H1 (cell line): Measurements from ENCODE around the gene PRRG4. TPM values are rescaled to one million over a fixed set of nuclear protein-coding genes. Genes with fewer than 3 reads are reported as not detected.

Experiments used
- CTCF ChIA-PET: fragments of 300-600 bp; sonication (Branson Sonifier 250); formaldehyde crosslinking; loops from one replicate; lab custom pipeline; 2021; ENCODE audit not compliant: partially characterized antibody; lab: Charles Lee
- POLR2A ChIA-PET: fragments of 300-600 bp; sonication (Branson Sonifier 250); formaldehyde crosslinking; loops from one replicate; lab custom pipeline; 2021; ENCODE audit warnings: inconsistent platforms; ENCODE audit not compliant: partially characterized antibody; lab: Charles Lee
- DNase-seq, 2 experiments: peaks; one replicate each; pipeline versions ENCODE4 v3.0.0 to v3.0.0-alpha.2; 2010 to 2022; ENCODE audit warnings: low spot score in 2 of 2, low read depth in 1 of 2, mixed read lengths in 1 of 2
- FAIRE-seq: peaks from 2 replicates; lab custom pipeline; 2011; peaks lifted over from hg19 to GRCh38; lab: Jason Lieb, UNC
- H2AFZ ChIP-seq: 2 replicates; pipeline ENCODE4 v1.8.1; 2012; ENCODE audit warnings: low read length, inconsistent platforms
- H2AK5ac ChIP-seq: 2 replicates; pipeline ENCODE4 v1.6.1; 2013; ENCODE audit warnings: low read depth, low read length
- H2BK120ac ChIP-seq: replicated peaks from 2 replicates; pipeline ENCODE3; 2013; ENCODE audit warnings: low read depth, low read length, inconsistent platforms
- H2BK12ac ChIP-seq: 2 replicates; pipeline ENCODE4 v1.6.1; 2013; ENCODE audit warnings: low read depth, low read length
- H2BK15ac ChIP-seq: 2 replicates; pipeline ENCODE4 v1.6.1; 2013; ENCODE audit warnings: low read length
- H2BK20ac ChIP-seq: 2 replicates; pipeline ENCODE4 v1.6.1; 2013; ENCODE audit warnings: low read length
- H2BK5ac ChIP-seq: 2 replicates; pipeline ENCODE4 v1.6.1; 2013; ENCODE audit warnings: low read depth, low read length
- H3K14ac ChIP-seq: 2 replicates; pipeline ENCODE4 v1.6.1; 2013; ENCODE audit warnings: inconsistent platforms; ENCODE audit not compliant: insufficient read length
- H3K18ac ChIP-seq: 2 replicates; pipeline ENCODE4 v1.6.1; 2013; ENCODE audit warnings: low read length; ENCODE audit errors: extremely low read depth
- H3K23ac ChIP-seq: 2 replicates; pipeline ENCODE4 v1.6.1; 2013; ENCODE audit warnings: inconsistent platforms; ENCODE audit not compliant: insufficient read length
- H3K23me2 ChIP-seq: 2 replicates; pipeline ENCODE4 v1.6.1; 2013; ENCODE audit warnings: low read depth, low read length
- H3K27ac ChIP-seq: 2 replicates; pipeline ENCODE4 v1.6.1; 2011; ENCODE audit warnings: low read depth, low read length, inconsistent platforms
- H3K27me3 ChIP-seq, 4 experiments: replicated peaks in 1 of 4; 1 replicate in 1 of 4; 2 replicates in 3 of 4; pipeline versions ENCODE4 v1.6.1 to v1.8.1; 2011 to 2013; ENCODE audit warnings: low read length in 3 of 4, mild to moderate bottlenecking in 3 of 4, inconsistent platforms in 2 of 4, mixed read lengths in 2 of 4, moderate library complexity in 1 of 4; ENCODE audit not compliant: control insufficient read depth in 3 of 4, insufficient read depth in 3 of 4; ENCODE audit errors: extremely low read depth in 1 of 4
- H3K36me3 ChIP-seq, 4 experiments: 2 replicates each; pipeline versions ENCODE4 v1.6.1 to v1.8.1; 2011 to 2013; ENCODE audit warnings: mild to moderate bottlenecking in 4 of 4, low read length in 3 of 4, moderate library complexity in 2 of 4, control low read depth in 1 of 4, inconsistent platforms in 1 of 4; ENCODE audit not compliant: insufficient read depth in 4 of 4, control insufficient read depth in 2 of 4
- H3K4ac ChIP-seq: replicated peaks from 2 replicates; pipeline ENCODE3; 2013; ENCODE audit warnings: low read length, low read depth, mixed read lengths, inconsistent platforms; ENCODE audit not compliant: insufficient read length
- H3K4me1 ChIP-seq, 4 experiments: replicated peaks in 1 of 4; 1 replicate in 1 of 4; 2 replicates in 3 of 4; pipeline versions ENCODE4 v1.6.1 to v1.8.1; 2011 to 2013; ENCODE audit warnings: low read length in 3 of 4, inconsistent platforms in 2 of 4, mixed read lengths in 1 of 4; ENCODE audit not compliant: insufficient read depth in 4 of 4, control insufficient read depth in 3 of 4
- H3K4me2 ChIP-seq, 2 experiments: 2 replicates each; pipeline versions ENCODE4 v1.6.1 to v1.8.1; 2011 to 2013; ENCODE audit warnings: low read depth in 2 of 2, low read length in 2 of 2, control low read depth in 1 of 2, inconsistent platforms in 1 of 2, mild to moderate bottlenecking in 1 of 2; ENCODE audit not compliant: insufficient read depth in 1 of 2
- H3K4me3 ChIP-seq, 4 experiments: fragments of 200-600, 300-600 bp in 1 of 4; sonication (generic), shearing (Covaris generic), sonication (Bioruptor Twin) in 1 of 4; 2 replicates each; pipeline versions ENCODE4 v1.5.1 to v1.8.1; 2011 to 2016; ENCODE audit warnings: low read length in 4 of 4, low read depth in 3 of 4, control low read depth in 2 of 4, inconsistent platforms in 2 of 4, mild to moderate bottlenecking in 2 of 4, mixed read lengths in 1 of 4, moderate library complexity in 1 of 4; ENCODE audit not compliant: insufficient read depth in 2 of 4; ENCODE audit errors: extremely low read depth in 1 of 4
- H3K56ac ChIP-seq: replicated peaks from 2 replicates; pipeline ENCODE3; 2013; ENCODE audit warnings: low read depth, mild to moderate bottlenecking, mixed read lengths, low read length, inconsistent platforms; ENCODE audit not compliant: insufficient read length
- H3K79me1 ChIP-seq: 2 replicates; pipeline ENCODE4 v1.6.1; 2013; ENCODE audit warnings: low read depth, low read length, control low read depth
- H3K79me2 ChIP-seq, 2 experiments: 2 replicates each; pipeline versions ENCODE4 v1.6.1 to v1.8.1; 2012 to 2013; ENCODE audit warnings: low read length in 2 of 2, mild to moderate bottlenecking in 2 of 2, inconsistent platforms in 1 of 2; ENCODE audit not compliant: insufficient read depth in 2 of 2, control insufficient read depth in 1 of 2
- H3K9ac ChIP-seq, 4 experiments: replicated peaks in 1 of 4; 1 replicate in 1 of 4; 2 replicates in 3 of 4; pipeline versions ENCODE4 v1.6.1 to v1.8.1; 2011 to 2013; ENCODE audit warnings: low read depth in 3 of 4, low read length in 3 of 4, control low read depth in 2 of 4, mild to moderate bottlenecking in 2 of 4, moderate library complexity in 2 of 4, inconsistent platforms in 1 of 4; ENCODE audit errors: extremely low read depth in 1 of 4
- H3K9me3 ChIP-seq, 2 experiments: 2 replicates each; pipeline versions ENCODE4 v1.6.1 to v1.8.1; 2012 to 2013; ENCODE audit warnings: mild to moderate bottlenecking in 2 of 2, moderate library complexity in 2 of 2, control low read depth in 1 of 2, inconsistent platforms in 1 of 2, low read depth in 1 of 2, low read length in 1 of 2, mixed read lengths in 1 of 2; ENCODE audit not compliant: insufficient read depth in 2 of 2
- H4K20me1 ChIP-seq, 2 experiments: replicated peaks in 1 of 2; 2 replicates each; pipeline versions ENCODE3 to v1.8.1; 2011 to 2013; ENCODE audit warnings: inconsistent platforms in 2 of 2, low read length in 2 of 2, mild to moderate bottlenecking in 1 of 2; ENCODE audit not compliant: insufficient read depth in 2 of 2, control insufficient read depth in 1 of 2
- H4K5ac ChIP-seq: 2 replicates; pipeline ENCODE4 v1.6.1; 2013; ENCODE audit warnings: low read length, low read depth, mixed read lengths, inconsistent platforms; ENCODE audit not compliant: insufficient read length
- H4K8ac ChIP-seq: 2 replicates; pipeline ENCODE4 v1.8.0; 2013; ENCODE audit warnings: mild to moderate bottlenecking, moderate library complexity, low read length, inconsistent platforms; ENCODE audit not compliant: insufficient read depth; ENCODE audit errors: extremely low read depth
- H4K91ac ChIP-seq: replicated peaks from 2 replicates; pipeline ENCODE3; 2013; ENCODE audit warnings: low read length, mixed read lengths, inconsistent platforms; ENCODE audit not compliant: insufficient read length
- KDM5A ChIP-seq: fragments of 200-600 bp; IDR thresholded peaks from 2 replicates; pipeline ENCODE4 v1.7.1; 2012; ENCODE audit warnings: mild to moderate bottlenecking, low read length, inconsistent platforms, mixed read lengths
- MAFK ChIP-seq: IDR thresholded peaks from 2 replicates; pipeline ENCODE4 v1.6.1; 2012; ENCODE audit warnings: low read depth, mild to moderate bottlenecking, improper control_type of control experiment, low read length
- RBBP5 ChIP-seq: IDR thresholded peaks from 2 replicates; pipeline ENCODE4 v1.7.1; 2012; ENCODE audit warnings: low read depth, mild to moderate bottlenecking, inconsistent platforms, low read length, moderate library complexity, borderline replicate concordance
- SP1 ChIP-seq: IDR thresholded peaks from 2 replicates; pipeline ENCODE4 v1.6.1; 2011; ENCODE audit warnings: low read depth, low read length
- SP2 ChIP-seq: IDR thresholded peaks from 2 replicates; pipeline ENCODE4 v1.6.1; 2012; ENCODE audit warnings: mild to moderate bottlenecking, low read length, inconsistent platforms
- polyA plus RNA-seq, 7 experiments: library from polyadenylated mRNA; depleted of rRNA in 3 of 7; stranded (reverse) in 5 of 7; unstranded in 2 of 7; fragments of >200 nt in 5 of 7; fragments of 200-250 nt in 2 of 7; gene quantifications; 1 replicate in 5 of 7; 2 replicates in 1 of 7; 4 replicates in 1 of 7; pipeline versions ENCODE4 v1.2.1 to v1.2.3, GENCODE V29; 2011 to 2013; ENCODE audit warnings: missing spikeins in 2 of 7, mixed read lengths in 2 of 7
- total RNA-seq: library from RNA; stranded (reverse); fragmentation: NEBNext Ultra II Directional; extraction: Animal tissue kit (Norgen Biotek cat#: 25700); gene quantifications from 2 replicates; pipeline ENCODE4 v1.2.1, GENCODE V29; 2021

The PRRG4 gene
- total and polyA plus RNA-seq, 2 of the 8 experiments (the other 6 are each of a cell fraction or from before 2014, with no cell fraction given): 0.65 to 1.7 TPM

DNA sequence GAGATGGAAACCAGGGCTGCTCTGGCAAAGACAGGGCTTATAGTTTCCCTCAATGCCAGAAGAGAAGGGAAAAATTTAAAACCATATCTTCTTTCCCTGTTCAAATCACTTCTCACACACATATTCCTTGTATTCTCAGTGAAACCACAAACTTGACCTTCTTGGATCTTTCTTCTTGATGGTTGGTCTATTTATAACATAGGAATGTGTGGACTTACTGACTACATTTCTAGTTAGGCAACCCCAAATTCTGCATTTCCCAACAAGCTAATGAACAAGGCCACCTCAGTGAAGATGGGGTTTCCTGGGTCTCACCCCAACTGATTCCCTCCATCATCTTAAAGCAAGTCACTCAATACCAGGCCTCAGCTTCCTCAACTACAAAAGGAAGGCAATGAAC lies 59.1 kb downstream of the PRRG4 start:
- Histone ChIP-seq H2BK15ac (no peak overlapping the region), H3K23ac (no peak overlapping the region), H2BK5ac (no peak overlapping the region; the same call in 1 of the 2 replicates), H3K23me2 (no peaks in the 10 kb centered on the region), H3K4ac (peak overlapping the region; percentile 73), H4K5ac (no peak overlapping the region), H3K36me3 (peaks cover 0 to 4% (median 0%) of the 10 kb centered on the region in 4 experiments; a peak in 1 of 8 replicates), H4K20me1 (no peaks in the 10 kb centered on the region), H2BK120ac (peak overlapping the region; percentile 29), H3K9me3 (peaks cover 9 to 10% of the 10 kb centered on the region in 2 experiments), H3K79me1 (no peaks in the 10 kb centered on the region), H3K9ac (no peak overlapping the region), H3K4me1 (peaks cover 0 to 13% (median 6%) of the 10 kb centered on the region in 4 experiments; a peak in 6 of 7 replicates), H4K8ac (no peak overlapping the region), H3K27ac (no peak overlapping the region), H2AK5ac (no peak overlapping the region), H4K91ac (peak overlapping the region; percentile 75), H3K27me3 (no peaks in the 10 kb centered on the region), H3K14ac (no peak overlapping the region), H2BK12ac (no peak overlapping the region; the same call in 1 of the 2 replicates), H3K4me2 (no peak overlapping the region), H3K79me2 (peaks cover 0 to 5% of the 10 kb centered on the region in 2 experiments; a peak in 3 of 4 replicates), H2AFZ (no peak overlapping the region), H3K4me3 (no peak overlapping the region), H3K56ac (no peak overlapping the region), H2BK20ac (peak overlapping the region; percentile 13; the same call in 1 of the 2 replicates), H3K18ac (0 out of 2 replicates have a peak overlapping the region, but pooled peaks have one; percentile 9)
- DNase-seq: no peak
- ChIA-PET CTCF (interaction anchor here (4.0 kb wide), 1 partner anchor 11 kb away, joined by 19 read pairs; no protein-coding TSS in a partner anchor), POLR2A (interaction anchor here (0.6 kb wide), 1 partner anchor 11 kb away, joined by 3 read pairs; no protein-coding TSS in a partner anchor)
- no peak for FAIRE-seq
- no peak for TF ChIP-seq SP2
- no peak for TF ChIP-seq MAFK
- no peak for TF ChIP-seq KDM5A
- TF ChIP-seq RBBP5: no peak
- TF ChIP-seq SP1: no peak
